HCT116 (cell line): Measurements from ENCODE around the gene ABI1.

ENCODE experiments used
- CEBPB ChIP-seq: IDR thresholded peaks from 2 replicates; pipeline ENCODE4 v1.6.1; 2012; ENCODE audit warnings: low read depth
- EZH2 ChIP-seq: fragments of 200-600 bp; sonication (generic); IDR thresholded peaks from 2 replicates; pipeline ENCODE4 v1.6.1; 2017; ENCODE audit warnings: antibody characterized with exemption, mixed run types
- EZH2phosphoT487 ChIP-seq: fragments of 200-600 bp; IDR thresholded peaks from 2 replicates; pipeline ENCODE4 v1.6.1; 2018; ENCODE audit warnings: antibody characterized with exemption, borderline replicate concordance
- POLR2A ChIP-seq: IDR thresholded peaks from 2 replicates; pipeline ENCODE4 v1.7.0; 2011; ENCODE audit warnings: borderline replicate concordance; ENCODE audit not compliant: insufficient read depth, insufficient read length; ENCODE audit errors: extremely low read depth
- POLR2AphosphoS5 ChIP-seq: IDR thresholded peaks from 2 replicates; pipeline ENCODE4 v1.6.1; 2011; ENCODE audit warnings: mild to moderate bottlenecking, low read depth, low read length, moderate library complexity
- RAD21 ChIP-seq: IDR thresholded peaks from 2 replicates; pipeline ENCODE4 v1.6.1; 2012; ENCODE audit warnings: low read depth, mild to moderate bottlenecking
- SIN3A ChIP-seq: IDR thresholded peaks from 2 replicates; pipeline ENCODE4 v1.6.1; 2012; ENCODE audit warnings: low read depth
- YY1 ChIP-seq: IDR thresholded peaks from 2 replicates; pipeline ENCODE4 v1.6.1; 2011; ENCODE audit warnings: low read length, low read depth, moderate library complexity, mild to moderate bottlenecking; ENCODE audit not compliant: insufficient replicate concordance; ENCODE audit errors: extremely low read depth
- TF ChIP-seq, protein P1 (sequence below), 3 experiments: fragments of 200-600 bp in 1 of 3; sonication (generic) in 1 of 3; IDR thresholded peaks in 2 of 3; conservative IDR thresholded peaks in 1 of 3; 2 replicates each; pipeline ENCODE4 v1.5.1; 2012 to 2017; ENCODE audit warnings: low read depth in 2 of 3, low read length in 2 of 3, antibody characterized with exemption in 1 of 3, borderline replicate concordance in 1 of 3, control low read depth in 1 of 3, mild to moderate bottlenecking in 1 of 3, mixed read lengths in 1 of 3, mixed run types in 1 of 3, moderate library complexity in 1 of 3; ENCODE audit not compliant: insufficient read depth in 1 of 3
- TF ChIP-seq, protein P2 (sequence below): IDR thresholded peaks from 2 replicates; pipeline ENCODE4 v1.6.1; 2012
- TF ChIP-seq, protein P3 (sequence below): IDR thresholded peaks from 2 replicates; pipeline ENCODE4 v1.6.1; 2011; ENCODE audit warnings: mild to moderate bottlenecking, low read length, moderate library complexity; ENCODE audit not compliant: insufficient replicate concordance; ENCODE audit errors: extremely low read depth

- TF ChIP-seq SIN3A (no peak), YY1 (no peak), POLR2A (no peak), POLR2AphosphoS5 (no peak), CEBPB (no peak), EZH2phosphoT487 (no peak), EZH2 (no peak), RAD21 (no peak)
- TF ChIP-seq, protein P1, sequence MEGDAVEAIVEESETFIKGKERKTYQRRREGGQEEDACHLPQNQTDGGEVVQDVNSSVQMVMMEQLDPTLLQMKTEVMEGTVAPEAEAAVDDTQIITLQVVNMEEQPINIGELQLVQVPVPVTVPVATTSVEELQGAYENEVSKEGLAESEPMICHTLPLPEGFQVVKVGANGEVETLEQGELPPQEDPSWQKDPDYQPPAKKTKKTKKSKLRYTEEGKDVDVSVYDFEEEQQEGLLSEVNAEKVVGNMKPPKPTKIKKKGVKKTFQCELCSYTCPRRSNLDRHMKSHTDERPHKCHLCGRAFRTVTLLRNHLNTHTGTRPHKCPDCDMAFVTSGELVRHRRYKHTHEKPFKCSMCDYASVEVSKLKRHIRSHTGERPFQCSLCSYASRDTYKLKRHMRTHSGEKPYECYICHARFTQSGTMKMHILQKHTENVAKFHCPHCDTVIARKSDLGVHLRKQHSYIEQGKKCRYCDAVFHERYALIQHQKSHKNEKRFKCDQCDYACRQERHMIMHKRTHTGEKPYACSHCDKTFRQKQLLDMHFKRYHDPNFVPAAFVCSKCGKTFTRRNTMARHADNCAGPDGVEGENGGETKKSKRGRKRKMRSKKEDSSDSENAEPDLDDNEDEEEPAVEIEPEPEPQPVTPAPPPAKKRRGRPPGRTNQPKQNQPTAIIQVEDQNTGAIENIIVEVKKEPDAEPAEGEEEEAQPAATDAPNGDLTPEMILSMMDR (IDR thresholded peaks at IDR 0.05 in 2 of 3, conservative IDR thresholded peaks at IDR 0.05 in 1 of 3; ENCODE audit: borderline replicate concordance in 1 of 3, insufficient read depth in 1 of 3, low read depth in 2 of 3, low read length in 2 of 3) = no peak
- TF ChIP-seq, protein P2, sequence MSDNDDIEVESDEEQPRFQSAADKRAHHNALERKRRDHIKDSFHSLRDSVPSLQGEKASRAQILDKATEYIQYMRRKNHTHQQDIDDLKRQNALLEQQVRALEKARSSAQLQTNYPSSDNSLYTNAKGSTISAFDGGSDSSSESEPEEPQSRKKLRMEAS = no peak
- TF ChIP-seq, protein P3, sequence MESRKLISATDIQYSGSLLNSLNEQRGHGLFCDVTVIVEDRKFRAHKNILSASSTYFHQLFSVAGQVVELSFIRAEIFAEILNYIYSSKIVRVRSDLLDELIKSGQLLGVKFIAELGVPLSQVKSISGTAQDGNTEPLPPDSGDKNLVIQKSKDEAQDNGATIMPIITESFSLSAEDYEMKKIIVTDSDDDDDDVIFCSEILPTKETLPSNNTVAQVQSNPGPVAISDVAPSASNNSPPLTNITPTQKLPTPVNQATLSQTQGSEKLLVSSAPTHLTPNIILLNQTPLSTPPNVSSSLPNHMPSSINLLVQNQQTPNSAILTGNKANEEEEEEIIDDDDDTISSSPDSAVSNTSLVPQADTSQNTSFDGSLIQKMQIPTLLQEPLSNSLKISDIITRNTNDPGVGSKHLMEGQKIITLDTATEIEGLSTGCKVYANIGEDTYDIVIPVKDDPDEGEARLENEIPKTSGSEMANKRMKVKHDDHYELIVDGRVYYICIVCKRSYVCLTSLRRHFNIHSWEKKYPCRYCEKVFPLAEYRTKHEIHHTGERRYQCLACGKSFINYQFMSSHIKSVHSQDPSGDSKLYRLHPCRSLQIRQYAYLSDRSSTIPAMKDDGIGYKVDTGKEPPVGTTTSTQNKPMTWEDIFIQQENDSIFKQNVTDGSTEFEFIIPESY = no peak
Measured at GRCh38 chr10:26721561-26721960, 139.2 kb downstream of the ABI1 start.
